Cerebellar nuclear complex (tissue), 1 donor: ENCODE measurements around the gene STRN3.
"Not testable (repeated sequence)": the region's sequence is repeated elsewhere in the genome, so short reads cannot be mapped to it uniquely, and the experiment has no call there.

Experiments used
- DNase-seq, 2 experiments: peaks; one replicate each; lab custom pipeline; 2025; lab: John Stamatoyannopoulos, UW

STRN3 gene

GRCh38 chr14:31001339-31001658 lies 24.9 kb downstream of the STRN3 start:
- DNase-seq: no peak

DNA sequence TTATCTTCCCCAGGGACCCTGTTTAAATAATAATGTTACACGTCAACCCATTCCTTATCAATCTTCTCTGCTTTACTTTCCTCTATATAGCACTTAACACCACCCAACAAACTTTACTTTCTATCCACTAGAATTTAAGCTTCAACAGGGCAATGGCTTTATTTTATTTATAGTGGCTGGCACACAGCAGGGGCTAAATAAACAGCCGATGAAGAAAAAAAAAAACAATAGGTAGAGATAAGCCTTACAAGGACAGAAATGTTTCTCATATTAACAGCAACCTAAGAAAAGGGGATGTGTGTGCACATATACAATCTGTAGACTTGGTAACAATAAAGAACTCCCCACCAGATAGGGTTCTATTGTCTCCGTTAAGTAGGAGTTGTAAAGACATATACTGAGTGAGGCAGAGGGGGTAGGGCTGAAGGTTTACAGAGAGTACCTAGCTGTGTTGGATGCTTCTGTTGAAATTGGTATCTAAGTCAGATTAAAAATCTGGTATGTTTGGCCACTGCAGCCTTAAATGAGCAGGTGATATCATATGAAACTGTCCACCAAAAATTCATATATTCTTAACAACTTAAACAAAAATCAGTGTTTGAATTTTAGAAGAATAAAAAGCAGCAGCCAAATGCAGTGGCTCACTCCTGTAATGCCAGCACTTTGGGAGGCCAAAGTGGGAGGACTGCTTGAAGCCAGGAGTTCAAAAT lies 25.4 kb downstream of the STRN3 start:
- no peak for DNase-seq

GRCh38 chr14:30999038-30999773 lies 27.0 kb downstream of the STRN3 start:
- no peak for DNase-seq

GRCh38 chr14:30998100-30998706 lies 28.0 kb downstream of the STRN3 start:
- DNase-seq: no peak

GRCh38 chr14:30996892-30997659 lies 29.1 kb downstream of the STRN3 start:
- DNase-seq: no peak

GRCh38 chr14:30995689-30996088 lies 30.5 kb downstream of the STRN3 start:
- DNase-seq: no peak

DNA sequence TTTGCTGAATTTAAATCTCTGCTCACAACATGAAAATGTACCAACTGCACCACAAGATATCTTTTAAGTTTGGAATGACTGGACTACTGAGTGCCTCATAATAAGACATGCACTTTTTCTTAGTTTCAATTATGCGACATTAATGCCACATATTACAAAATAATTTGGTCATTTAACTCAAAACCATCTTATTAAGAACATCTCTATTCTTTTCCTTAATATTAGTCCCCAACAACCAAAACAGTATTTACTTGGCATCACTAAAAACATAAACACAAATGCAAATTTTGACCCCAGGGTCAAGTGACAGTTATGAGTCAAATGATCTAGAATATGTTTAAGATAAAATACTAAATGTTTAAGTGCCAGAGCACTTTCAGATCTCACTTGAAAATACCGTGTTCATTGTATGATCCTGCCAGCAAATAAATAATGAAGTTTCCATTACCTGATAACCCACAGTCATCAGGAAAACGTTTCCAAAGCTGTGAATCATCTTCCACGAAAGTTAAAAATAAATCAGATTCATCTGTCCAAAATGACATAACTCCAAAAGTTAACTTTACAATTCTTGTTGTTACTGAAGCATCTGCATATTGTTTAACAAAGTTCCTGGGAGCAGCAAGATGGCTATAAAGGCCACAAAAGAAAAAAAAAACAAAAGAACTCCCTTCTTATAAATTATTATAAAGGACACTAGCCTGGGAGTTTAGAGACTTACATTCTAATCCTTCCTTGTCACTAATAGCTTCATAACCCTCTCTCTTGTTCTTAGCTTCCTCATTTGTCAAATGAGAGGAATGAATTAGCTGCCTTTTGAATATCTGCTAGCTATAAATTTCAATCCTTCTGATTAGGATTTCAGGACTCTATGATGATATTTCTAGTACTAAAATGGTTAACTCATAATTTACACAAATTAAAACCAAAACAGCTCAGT lies 31.2 kb downstream of the STRN3 start:
- DNase-seq: no peak

DNA sequence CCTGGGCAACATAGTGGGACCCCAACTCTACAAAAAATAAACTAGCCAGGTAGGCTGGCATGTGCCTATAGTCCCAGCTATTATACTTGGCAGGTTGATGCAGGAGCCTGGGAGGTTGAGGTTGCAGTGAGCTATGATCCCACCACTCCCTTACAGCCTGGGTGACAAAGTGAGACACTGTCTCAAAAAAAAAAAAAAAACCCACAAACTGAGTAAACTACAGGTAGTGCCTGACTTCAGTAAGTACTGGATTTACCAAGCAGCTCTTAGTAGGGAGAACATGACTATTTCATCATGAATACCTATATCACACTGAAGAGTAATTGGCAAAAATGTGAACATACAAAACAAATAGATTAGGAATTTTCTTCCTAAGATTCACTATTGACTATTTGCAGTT lies 33.1 kb downstream of the STRN3 start:
- DNase-seq: no peak

DNA sequence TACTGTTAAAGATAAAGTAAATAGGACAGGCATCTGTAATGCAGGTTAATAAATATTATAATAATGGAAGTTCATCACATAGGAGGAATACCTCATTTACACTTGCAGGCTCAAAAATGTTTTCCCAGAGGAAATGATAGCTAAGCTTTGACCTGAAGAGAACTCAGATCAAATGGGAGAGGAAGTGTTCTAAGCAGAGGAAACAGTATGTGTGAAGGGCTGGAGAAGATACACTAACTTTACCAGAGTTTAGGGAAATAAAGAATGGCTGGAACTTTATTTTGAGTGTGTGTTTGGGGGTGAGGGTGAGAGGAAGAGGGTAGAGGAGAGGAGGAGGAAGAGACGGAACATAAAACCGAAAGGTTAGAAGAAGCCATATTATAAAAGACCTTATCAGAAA lies 34.8 kb downstream of the STRN3 start:
- DNase-seq: no peak

DNA sequence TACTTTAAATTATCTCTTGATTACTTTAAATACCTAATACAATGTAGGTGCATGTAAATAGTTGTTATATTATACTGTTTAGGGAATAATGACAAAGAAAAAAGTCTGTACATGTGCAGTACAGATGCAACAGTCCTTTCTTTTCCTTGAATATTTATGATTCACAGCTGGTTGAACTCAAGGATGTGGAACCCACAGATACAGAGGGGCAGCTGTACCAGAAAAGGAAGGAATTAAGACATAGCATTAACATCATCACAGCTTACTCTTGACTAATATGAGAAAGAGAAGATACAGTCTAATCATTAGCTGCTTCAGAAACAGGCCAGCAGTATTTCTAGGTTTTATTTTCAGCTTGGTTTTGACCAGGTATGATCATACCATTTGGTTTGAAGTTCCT lies 35.4 kb downstream of the STRN3 start:
- DNase-seq: no peak

GRCh38 chr14:30988509-30988908 lies 37.7 kb downstream of the STRN3 start:
- DNase-seq: no peak

GRCh38 chr14:30985796-30986195 lies 40.4 kb downstream of the STRN3 start:
- no peak for DNase-seq

GRCh38 chr14:30983858-30984257 lies 42.3 kb downstream of the STRN3 start:
- DNase-seq: no peak

GRCh38 chr14:30982533-30982932 lies 43.6 kb downstream of the STRN3 start:
- no peak for DNase-seq

DNA sequence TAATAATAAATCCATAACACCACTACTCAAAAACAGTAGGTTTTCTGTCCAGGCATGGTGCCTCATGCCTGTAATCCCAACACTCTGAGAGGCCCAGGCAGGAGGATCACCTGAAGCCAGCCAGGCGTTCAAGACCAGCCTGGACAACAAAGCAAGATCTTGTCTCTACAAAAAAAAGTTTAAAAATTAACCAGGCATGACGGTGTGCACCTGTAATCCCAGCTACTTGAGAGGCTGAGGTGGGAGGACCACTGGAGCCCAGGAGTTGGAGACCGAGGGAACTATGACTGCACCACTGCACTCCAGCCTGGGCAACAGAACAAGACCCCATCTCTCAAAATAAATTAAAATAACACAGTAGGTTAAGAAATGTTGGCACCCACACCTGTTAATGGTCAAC lies 45.2 kb downstream of the STRN3 start:
- DNase-seq: no peak

- DNase-seq: not testable (repeated sequence)
These were observed 46.0 kb downstream of the STRN3 start for GRCh38 chr14:30980106-30980704.

- no peak for DNase-seq
These were observed 48.4 kb downstream of the STRN3 start for GRCh38 chr14:30977752-30978151.

DNA sequence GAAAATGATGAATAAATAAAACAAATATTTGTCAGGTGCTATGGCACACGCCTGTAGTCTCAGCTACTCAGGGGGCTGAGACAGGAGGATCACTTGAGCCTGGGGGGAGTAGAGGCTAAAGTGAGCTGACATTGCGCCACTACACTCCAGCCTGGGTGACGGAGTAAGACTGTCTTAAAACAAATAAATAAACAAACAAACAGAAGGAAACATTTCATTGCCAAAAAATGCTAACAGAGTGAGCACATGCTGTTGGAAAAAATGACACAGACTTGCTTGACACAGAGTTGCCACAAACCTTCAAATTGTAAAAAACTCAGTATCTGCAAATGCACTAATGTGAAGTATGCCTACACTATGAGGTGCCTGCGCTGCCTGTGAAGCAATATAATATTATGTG lies 51.6 kb downstream of the STRN3 start:
- DNase-seq: no peak

DNA sequence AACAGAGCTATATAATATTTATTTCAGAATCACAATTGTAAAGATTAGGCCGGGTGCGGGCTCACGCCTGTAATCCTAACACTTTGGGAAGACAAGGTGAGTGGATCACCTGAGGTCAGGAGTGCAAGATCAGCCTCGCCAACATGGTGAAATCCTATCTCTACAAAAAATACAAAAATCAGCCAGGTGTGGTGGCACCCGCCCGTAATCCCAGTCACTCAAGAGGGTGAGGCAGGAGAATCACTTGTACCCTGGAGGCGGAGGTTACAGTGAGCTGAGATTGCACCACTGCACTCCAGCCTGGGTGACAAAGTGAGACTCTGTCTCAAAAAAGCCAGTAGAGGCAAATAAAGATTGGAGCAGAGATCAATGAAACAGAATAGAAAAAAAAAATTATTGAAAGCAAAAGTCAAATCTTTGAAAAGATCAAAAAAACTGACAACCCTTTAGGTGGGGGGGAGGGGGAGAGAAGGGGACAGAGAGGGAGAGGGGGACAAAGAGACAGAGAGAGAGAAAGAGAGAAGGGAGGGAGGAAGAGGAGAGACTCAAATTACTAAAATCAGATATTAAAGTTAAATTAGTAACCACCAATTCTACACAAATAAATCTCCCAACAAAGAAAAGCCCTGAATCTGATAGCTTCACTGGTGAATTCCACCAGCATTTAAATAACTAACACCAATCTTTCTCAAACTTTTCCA lies 53.1 kb downstream of the STRN3 start:
- no peak for DNase-seq

GRCh38 chr14:30972036-30972732 lies 54.0 kb downstream of the STRN3 start:
- not testable (repeated sequence) for DNase-seq
